ENCODE results near the gene DDX10.

DDX10 gene

DNA sequence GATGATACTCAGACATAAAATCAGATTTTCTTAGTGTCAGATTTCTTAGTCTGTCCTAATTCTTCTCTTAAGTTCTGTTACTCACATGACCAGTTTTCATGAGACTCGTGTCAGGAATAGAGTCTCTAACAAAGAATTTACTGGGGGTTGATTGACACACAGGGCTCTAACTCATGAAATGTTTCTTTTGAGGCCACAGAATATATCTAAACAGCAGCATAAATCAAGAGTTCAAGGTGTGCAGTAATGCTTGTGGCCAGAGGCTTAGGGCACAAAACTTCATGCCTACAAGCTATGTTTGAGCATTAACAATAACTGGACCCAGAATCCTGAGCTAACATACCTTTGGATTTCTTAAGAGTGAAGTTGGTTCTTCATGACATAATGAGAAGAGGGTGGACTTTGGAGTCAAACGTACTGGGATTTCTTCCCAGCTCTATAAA is 237.2 kb downstream of the DDX10 start:
- H3K79me2 ChIP-seq (ENCODE audit: control insufficient read depth, insufficient read depth, low read length): no peaks in the 10 kb centered on the region
- no peaks in the 10 kb centered on the region for H3K79me1 ChIP-seq (ENCODE audit: low read length)
- H3K56ac ChIP-seq (ENCODE audit: low read length): no peak overlapping the region
- H3K4ac ChIP-seq (ENCODE audit: low read depth, low read length): no peak overlapping the region
- no peak overlapping the region for H3K27ac ChIP-seq (ENCODE audit: low read depth, low read length)
- H3K4me1 ChIP-seq (ENCODE audit: control insufficient read depth, low read depth, low read length): no peaks in the 10 kb centered on the region
- H2AK5ac ChIP-seq (ENCODE audit: low read length): no peak overlapping the region
- no peak overlapping the region for H2BK120ac ChIP-seq (ENCODE audit: low read depth, low read length)
- H4K8ac ChIP-seq (ENCODE audit: low read depth, low read length): no peak overlapping the region
- WGBS (ENCODE audit: extremely low coverage, insufficient coverage, low lambda C conversion rate): no CpG with 5 or more reads among the region's 2 CpGs
- no peaks in the 10 kb centered on the region for H3K36me3 ChIP-seq (ENCODE audit: control insufficient read depth, insufficient read depth, low read length)
- no peak overlapping the region for H3K18ac ChIP-seq (ENCODE audit: low read length)
- no peak overlapping the region for H2BK5ac ChIP-seq (ENCODE audit: low read length)
- H3K4me2 ChIP-seq (ENCODE audit: low read length): no peak overlapping the region
- no peak for DNase-seq
- H3K27me3 ChIP-seq (ENCODE audit: insufficient read depth, low read length, poor library complexity): no peaks in the 10 kb centered on the region
- no peak overlapping the region for H3K23ac ChIP-seq (ENCODE audit: low read length)
- H3K4me3 ChIP-seq (ENCODE audit: low read length): no peak overlapping the region
- no peak overlapping the region for H3K9ac ChIP-seq (ENCODE audit: low read length)
- H2BK15ac ChIP-seq (replicated peaks; ENCODE audit: low read depth): no peak overlapping the region
- H4K5ac ChIP-seq (ENCODE audit: low read length): no peak overlapping the region

GRCh38 chr11:108904480-108904879 is 239.6 kb downstream of the DDX10 start:
- no peak overlapping the region for H3K4ac ChIP-seq (ENCODE audit: low read depth, low read length)
- H3K23ac ChIP-seq (ENCODE audit: low read length): no peak overlapping the region
- H3K9ac ChIP-seq (ENCODE audit: low read length): no peak overlapping the region
- no peaks in the 10 kb centered on the region for H3K36me3 ChIP-seq (ENCODE audit: control insufficient read depth, insufficient read depth, low read length)
- no peak overlapping the region for H3K4me2 ChIP-seq (ENCODE audit: low read length)
- no peak overlapping the region for H4K5ac ChIP-seq (ENCODE audit: low read length)
- no peak overlapping the region for H3K56ac ChIP-seq (ENCODE audit: low read length)
- no peak overlapping the region for H2AK5ac ChIP-seq (ENCODE audit: low read length)
- no peak overlapping the region for H2BK120ac ChIP-seq (ENCODE audit: low read depth, low read length)
- no peaks in the 10 kb centered on the region for H3K79me2 ChIP-seq (ENCODE audit: control insufficient read depth, insufficient read depth, low read length)
- H2BK5ac ChIP-seq (ENCODE audit: low read length): no peak overlapping the region
- H3K27me3 ChIP-seq (ENCODE audit: insufficient read depth, low read length, poor library complexity): no peaks in the 10 kb centered on the region
- no peaks in the 10 kb centered on the region for H3K4me1 ChIP-seq (ENCODE audit: control insufficient read depth, low read depth, low read length)
- H3K18ac ChIP-seq (ENCODE audit: low read length): no peak overlapping the region
- no peak overlapping the region for H4K8ac ChIP-seq (ENCODE audit: low read depth, low read length)
- no peak overlapping the region for H3K4me3 ChIP-seq (ENCODE audit: low read length)
- no peak overlapping the region for H2BK15ac ChIP-seq (replicated peaks; ENCODE audit: low read depth)
- no CpG with 5 or more reads among the region's 1 CpG for WGBS (ENCODE audit: extremely low coverage, insufficient coverage, low lambda C conversion rate)
- no peak for DNase-seq
- H3K27ac ChIP-seq (ENCODE audit: low read depth, low read length): no peak overlapping the region
- no peaks in the 10 kb centered on the region for H3K79me1 ChIP-seq (ENCODE audit: low read length)

GRCh38 chr11:108906329-108906728 is 241.5 kb downstream of the DDX10 start:
- no peak overlapping the region for H3K23ac ChIP-seq (ENCODE audit: low read length)
- H4K8ac ChIP-seq (ENCODE audit: low read depth, low read length): no peak overlapping the region
- H3K56ac ChIP-seq (ENCODE audit: low read length): no peak overlapping the region
- no peak overlapping the region for H3K27ac ChIP-seq (ENCODE audit: low read depth, low read length)
- H3K4me3 ChIP-seq (ENCODE audit: low read length): no peak overlapping the region
- no peaks in the 10 kb centered on the region for H3K27me3 ChIP-seq (ENCODE audit: insufficient read depth, low read length, poor library complexity)
- no peak overlapping the region for H4K5ac ChIP-seq (ENCODE audit: low read length)
- no peak overlapping the region for H3K4me2 ChIP-seq (ENCODE audit: low read length)
- DNase-seq: no peak
- no peaks in the 10 kb centered on the region for H3K36me3 ChIP-seq (ENCODE audit: control insufficient read depth, insufficient read depth, low read length)
- H2BK120ac ChIP-seq (ENCODE audit: low read depth, low read length): no peak overlapping the region
- no peak overlapping the region for H2BK15ac ChIP-seq (replicated peaks; ENCODE audit: low read depth)
- no peaks in the 10 kb centered on the region for H3K79me2 ChIP-seq (ENCODE audit: control insufficient read depth, insufficient read depth, low read length)
- H2BK5ac ChIP-seq (ENCODE audit: low read length): no peak overlapping the region
- no peak overlapping the region for H3K4ac ChIP-seq (ENCODE audit: low read depth, low read length)
- H3K4me1 ChIP-seq (ENCODE audit: control insufficient read depth, low read depth, low read length): no peaks in the 10 kb centered on the region
- no peaks in the 10 kb centered on the region for H3K79me1 ChIP-seq (ENCODE audit: low read length)
- no peak overlapping the region for H3K18ac ChIP-seq (ENCODE audit: low read length)
- no peak overlapping the region for H3K9ac ChIP-seq (ENCODE audit: low read length)
- H2AK5ac ChIP-seq (ENCODE audit: low read length): no peak overlapping the region

- no peak overlapping the region for H3K9ac ChIP-seq (ENCODE audit: low read length)
- DNase-seq: no peak
- no peaks in the 10 kb centered on the region for H3K27me3 ChIP-seq (ENCODE audit: insufficient read depth, low read length, poor library complexity)
- no CpG with 5 or more reads among the region's 2 CpGs for WGBS (ENCODE audit: extremely low coverage, insufficient coverage, low lambda C conversion rate)
- no peaks in the 10 kb centered on the region for H3K79me1 ChIP-seq (ENCODE audit: low read length)
- H3K4me1 ChIP-seq (ENCODE audit: control insufficient read depth, low read depth, low read length): no peaks in the 10 kb centered on the region
- H2BK15ac ChIP-seq (replicated peaks; ENCODE audit: low read depth): no peak overlapping the region
- H3K56ac ChIP-seq (ENCODE audit: low read length): no peak overlapping the region
- no peak overlapping the region for H4K8ac ChIP-seq (ENCODE audit: low read depth, low read length)
- no peaks in the 10 kb centered on the region for H3K36me3 ChIP-seq (ENCODE audit: control insufficient read depth, insufficient read depth, low read length)
- no peaks in the 10 kb centered on the region for H3K79me2 ChIP-seq (ENCODE audit: control insufficient read depth, insufficient read depth, low read length)
- H3K23ac ChIP-seq (ENCODE audit: low read length): no peak overlapping the region
- no peak overlapping the region for H3K18ac ChIP-seq (ENCODE audit: low read length)
- no peak overlapping the region for H4K5ac ChIP-seq (ENCODE audit: low read length)
- H2BK5ac ChIP-seq (ENCODE audit: low read length): no peak overlapping the region
- no peak overlapping the region for H3K4me3 ChIP-seq (ENCODE audit: low read length)
- H3K27ac ChIP-seq (ENCODE audit: low read depth, low read length): no peak overlapping the region
- no peak overlapping the region for H2BK120ac ChIP-seq (ENCODE audit: low read depth, low read length)
- H3K4me2 ChIP-seq (ENCODE audit: low read length): no peak overlapping the region
- H3K4ac ChIP-seq (ENCODE audit: low read depth, low read length): no peak overlapping the region
- no peak overlapping the region for H2AK5ac ChIP-seq (ENCODE audit: low read length)
Observed at GRCh38 chr11:108906826-108907225, 242.0 kb downstream of the DDX10 start.

DNA sequence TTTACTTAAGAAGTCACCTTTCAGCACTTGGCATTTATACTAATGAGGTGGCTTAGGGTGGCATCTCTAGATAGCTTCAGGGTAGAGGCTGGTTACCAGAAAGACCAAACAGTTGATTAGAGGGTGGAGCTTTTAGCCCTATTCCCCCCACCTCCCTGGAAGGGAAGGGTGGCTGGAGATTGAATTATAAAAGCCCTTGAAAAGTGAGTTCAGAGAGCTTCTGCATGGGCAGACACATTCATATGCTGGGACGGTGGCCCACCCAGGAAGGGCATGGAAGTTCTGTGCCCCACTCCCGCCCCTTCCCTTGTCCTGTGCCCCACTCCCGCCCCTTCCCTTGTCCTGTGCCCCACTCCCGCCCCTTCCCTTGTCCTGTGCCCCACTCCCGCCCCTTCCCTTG is 244.2 kb downstream of the DDX10 start:
- H3K4me2 ChIP-seq (ENCODE audit: low read length): no peak overlapping the region
- no peak overlapping the region for H3K23ac ChIP-seq (ENCODE audit: low read length)
- no peaks in the 10 kb centered on the region for H3K36me3 ChIP-seq (ENCODE audit: control insufficient read depth, insufficient read depth, low read length)
- H3K27ac ChIP-seq (ENCODE audit: low read depth, low read length): no peak overlapping the region
- H3K56ac ChIP-seq (ENCODE audit: low read length): no peak overlapping the region
- DNase-seq: no peak
- H4K5ac ChIP-seq (ENCODE audit: low read length): no peak overlapping the region
- WGBS (ENCODE audit: extremely low coverage, insufficient coverage, low lambda C conversion rate): no CpG with 5 or more reads among the region's 5 CpGs
- H2BK5ac ChIP-seq (ENCODE audit: low read length): no peak overlapping the region
- H2BK15ac ChIP-seq (replicated peaks; ENCODE audit: low read depth): no peak overlapping the region
- H3K27me3 ChIP-seq (ENCODE audit: insufficient read depth, low read length, poor library complexity): no peaks in the 10 kb centered on the region
- no peak overlapping the region for H3K4ac ChIP-seq (ENCODE audit: low read depth, low read length)
- H3K9ac ChIP-seq (ENCODE audit: low read length): no peak overlapping the region
- no peak overlapping the region for H2BK120ac ChIP-seq (ENCODE audit: low read depth, low read length)
- no peak overlapping the region for H3K18ac ChIP-seq (ENCODE audit: low read length)
- H2AK5ac ChIP-seq (ENCODE audit: low read length): no peak overlapping the region
- H3K4me3 ChIP-seq (ENCODE audit: low read length): no peak overlapping the region
- no peak overlapping the region for H4K8ac ChIP-seq (ENCODE audit: low read depth, low read length)
- no peaks in the 10 kb centered on the region for H3K79me1 ChIP-seq (ENCODE audit: low read length)
- peaks cover 2% of the 10 kb centered on the region for H3K4me1 ChIP-seq (ENCODE audit: control insufficient read depth, low read depth, low read length)
- no peaks in the 10 kb centered on the region for H3K79me2 ChIP-seq (ENCODE audit: control insufficient read depth, insufficient read depth, low read length)

- DNase-seq: no peak
Observed at GRCh38 chr11:108909921-108910320, 245.1 kb downstream of the DDX10 start.

More at GRCh38 chr11:108909921-108910320, 245.1 kb downstream of the DDX10 start:
- no peak overlapping the region for H4K5ac ChIP-seq (ENCODE audit: low read length)
- H3K79me1 ChIP-seq (ENCODE audit: low read length): no peaks in the 10 kb centered on the region
- no peak overlapping the region for H3K9ac ChIP-seq (ENCODE audit: low read length)
- H3K23ac ChIP-seq (ENCODE audit: low read length): no peak overlapping the region
- no peak overlapping the region for H2AK5ac ChIP-seq (ENCODE audit: low read length)
- H4K8ac ChIP-seq (ENCODE audit: low read depth, low read length): no peak overlapping the region
- H3K4me1 ChIP-seq (ENCODE audit: control insufficient read depth, low read depth, low read length): peaks cover 2% of the 10 kb centered on the region
- H3K18ac ChIP-seq (ENCODE audit: low read length): no peak overlapping the region
- WGBS (ENCODE audit: extremely low coverage, insufficient coverage, low lambda C conversion rate): no CpG with 5 or more reads among the region's 3 CpGs
- no peak overlapping the region for H3K4ac ChIP-seq (ENCODE audit: low read depth, low read length)
- H3K27me3 ChIP-seq (ENCODE audit: insufficient read depth, low read length, poor library complexity): no peaks in the 10 kb centered on the region
- no peak overlapping the region for H3K4me2 ChIP-seq (ENCODE audit: low read length)
- no peak overlapping the region for H2BK5ac ChIP-seq (ENCODE audit: low read length)
- no peaks in the 10 kb centered on the region for H3K36me3 ChIP-seq (ENCODE audit: control insufficient read depth, insufficient read depth, low read length)
- no peak overlapping the region for H3K4me3 ChIP-seq (ENCODE audit: low read length)
- no peak overlapping the region for H2BK15ac ChIP-seq (replicated peaks; ENCODE audit: low read depth)
- H2BK120ac ChIP-seq (ENCODE audit: low read depth, low read length): no peak overlapping the region
- no peak overlapping the region for H3K56ac ChIP-seq (ENCODE audit: low read length)
- H3K79me2 ChIP-seq (ENCODE audit: control insufficient read depth, insufficient read depth, low read length): no peaks in the 10 kb centered on the region
- no peak overlapping the region for H3K27ac ChIP-seq (ENCODE audit: low read depth, low read length)

Data from mesendoderm (in vitro differentiated cells).